ENCODE results near the gene SLC2A11.

DNA sequence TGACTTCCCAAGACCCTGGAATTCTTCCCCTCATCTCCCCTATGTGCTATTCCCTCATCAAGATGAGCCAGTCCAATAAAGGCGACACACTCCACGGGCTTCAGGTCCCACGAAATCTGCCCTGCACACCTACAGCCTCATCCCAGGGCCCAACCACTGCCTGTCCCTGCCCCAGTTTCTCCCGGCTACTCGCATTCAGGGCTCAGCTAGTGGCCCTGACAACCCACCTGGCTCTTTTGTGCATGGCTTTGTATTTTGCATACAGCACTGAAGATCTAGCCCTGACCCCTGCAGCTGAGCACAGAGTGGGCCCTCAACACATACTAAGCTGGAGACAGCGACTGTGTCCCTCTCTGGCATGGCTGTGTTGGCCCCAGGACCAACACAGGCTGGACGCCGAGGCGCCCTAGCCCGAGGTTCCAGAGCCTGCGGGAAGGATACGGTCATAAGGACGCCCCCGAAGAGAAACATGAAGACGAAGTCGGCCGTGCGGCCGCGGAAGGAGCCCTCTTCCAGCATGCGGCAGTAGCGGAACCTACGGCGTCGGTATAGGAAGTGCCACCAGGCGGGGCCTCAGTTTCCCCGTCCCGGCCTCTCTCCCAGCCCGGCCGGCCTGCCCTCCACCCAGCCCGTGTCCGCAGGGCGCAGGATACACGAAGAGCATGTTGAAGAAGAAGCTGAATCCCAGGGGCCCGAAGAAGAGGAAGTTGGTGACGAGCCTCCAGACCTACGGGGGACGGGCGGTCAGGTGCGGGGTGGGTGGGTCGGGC, 19.6 kb upstream of the SLC2A11 start:
- TF ChIP-seq, protein P1, sequence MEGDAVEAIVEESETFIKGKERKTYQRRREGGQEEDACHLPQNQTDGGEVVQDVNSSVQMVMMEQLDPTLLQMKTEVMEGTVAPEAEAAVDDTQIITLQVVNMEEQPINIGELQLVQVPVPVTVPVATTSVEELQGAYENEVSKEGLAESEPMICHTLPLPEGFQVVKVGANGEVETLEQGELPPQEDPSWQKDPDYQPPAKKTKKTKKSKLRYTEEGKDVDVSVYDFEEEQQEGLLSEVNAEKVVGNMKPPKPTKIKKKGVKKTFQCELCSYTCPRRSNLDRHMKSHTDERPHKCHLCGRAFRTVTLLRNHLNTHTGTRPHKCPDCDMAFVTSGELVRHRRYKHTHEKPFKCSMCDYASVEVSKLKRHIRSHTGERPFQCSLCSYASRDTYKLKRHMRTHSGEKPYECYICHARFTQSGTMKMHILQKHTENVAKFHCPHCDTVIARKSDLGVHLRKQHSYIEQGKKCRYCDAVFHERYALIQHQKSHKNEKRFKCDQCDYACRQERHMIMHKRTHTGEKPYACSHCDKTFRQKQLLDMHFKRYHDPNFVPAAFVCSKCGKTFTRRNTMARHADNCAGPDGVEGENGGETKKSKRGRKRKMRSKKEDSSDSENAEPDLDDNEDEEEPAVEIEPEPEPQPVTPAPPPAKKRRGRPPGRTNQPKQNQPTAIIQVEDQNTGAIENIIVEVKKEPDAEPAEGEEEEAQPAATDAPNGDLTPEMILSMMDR (IDR thresholded peaks at IDR 0.05): no peak
- TF ChIP-seq POLR2A (IDR thresholded peaks at IDR 0.05): no peak
